Measurements from ENCODE around the gene HHAT. TPM values are rescaled to one million over a fixed set of nuclear protein-coding genes. Genes with fewer than 3 reads are reported as not detected.

HHAT gene
- polyA plus RNA-seq, 1 donor (not counting 4 experiments of a cell fraction or from before 2014, with no cell fraction given) = 3.8 TPM

DNA sequence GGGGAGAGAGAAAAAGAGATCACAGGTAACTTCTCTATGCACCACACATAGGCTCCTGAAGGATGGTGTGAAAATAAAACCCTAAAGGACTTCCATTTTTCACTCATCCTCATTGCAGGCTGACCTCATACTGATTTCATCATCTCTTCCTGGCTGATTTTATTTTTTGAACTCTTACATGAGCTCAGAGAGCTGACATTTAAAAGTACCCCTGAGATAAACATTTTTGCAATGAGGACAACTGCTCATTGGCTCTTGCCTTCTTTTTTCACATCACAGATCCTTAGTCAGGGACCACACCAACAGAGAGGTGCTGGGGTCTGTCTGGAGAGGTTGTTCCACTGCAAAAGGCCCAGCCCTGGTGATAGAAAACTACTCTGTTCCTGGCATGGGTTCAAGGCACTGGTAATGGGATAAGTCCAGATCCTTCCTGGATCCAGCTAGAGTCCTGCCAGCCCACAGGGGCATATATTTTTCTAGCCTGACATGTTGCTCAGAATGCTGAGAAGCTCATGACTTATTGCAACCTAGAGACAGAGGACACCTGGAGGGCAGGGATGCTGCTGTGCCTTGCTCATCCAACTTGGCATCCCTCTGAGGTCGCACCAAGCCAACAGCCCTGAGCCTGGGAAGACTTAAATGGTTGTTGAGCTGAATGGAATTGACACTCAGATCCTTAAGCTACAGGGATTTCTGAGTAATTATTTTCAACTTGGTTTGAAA is 360.0 kb downstream of the HHAT start:
- H4K20me1 ChIP-seq (ENCODE audit: control insufficient read depth, extremely low read depth, insufficient read depth, low read length) = no peaks in the 10 kb centered on the region
- no peak for FAIRE-seq
- dilution Hi-C loops (cut with MboI; ENCODE audit: extremely low pct_ligation_motif_present, low sequenced_read_pairs) = no loop called here

DNA sequence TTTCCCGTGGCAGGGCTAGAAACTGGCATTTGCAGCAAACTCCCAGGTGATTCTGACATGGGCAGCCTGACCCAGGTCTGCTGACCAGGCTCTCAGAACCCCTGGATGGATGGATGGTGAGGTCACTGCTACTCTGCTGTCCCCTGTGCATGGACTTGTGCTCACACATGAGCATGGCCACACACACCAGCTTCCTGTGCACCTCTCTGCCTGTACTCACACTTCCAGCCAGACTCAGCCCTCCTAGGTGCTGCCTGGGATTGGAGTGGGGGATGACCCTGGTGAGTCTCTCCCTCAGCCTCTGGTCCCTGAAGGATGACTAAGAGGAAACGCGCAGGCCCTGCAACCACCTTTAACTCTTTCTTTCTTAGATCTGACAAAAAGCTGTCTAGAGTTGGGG is 361.1 kb downstream of the HHAT start:
- no peak for FAIRE-seq
- dilution Hi-C loops (cut with MboI; ENCODE audit: extremely low pct_ligation_motif_present, low sequenced_read_pairs) = no loop called here

More for the DNA sequence above, 360.0 kb downstream of the HHAT start:
- no peaks in the 10 kb centered on the region for H3K27me3 ChIP-seq (ENCODE audit: control insufficient read depth, extremely low read depth, insufficient read depth, low read length)
- no peak overlapping the region for H2AFZ ChIP-seq (ENCODE audit: control insufficient read depth, low read length)
- no peaks in the 10 kb centered on the region for H3K9me1 ChIP-seq (ENCODE audit: control insufficient read depth, extremely low read depth, insufficient read depth, low read length)
- no peak for DNase-seq (ENCODE audit: low read depth, low spot score)
- H3K4me2 ChIP-seq (ENCODE audit: control insufficient read depth, extremely low read depth, insufficient read depth, low read depth, low read length) = no peak overlapping the region
- no peaks in the 10 kb centered on the region for H3K9me3 ChIP-seq (ENCODE audit: control insufficient read depth, low read depth, low read length)
- H3K79me2 ChIP-seq (ENCODE audit: control insufficient read depth, insufficient read depth, low read length) = no peaks in the 10 kb centered on the region
- no peak overlapping the region for H3K27ac ChIP-seq (ENCODE audit: control insufficient read depth, insufficient read depth, low read length)
- no peaks in the 10 kb centered on the region for H3K36me3 ChIP-seq (ENCODE audit: control insufficient read depth in 2 of 2, extremely low read depth in 1 of 2, insufficient read depth in 2 of 2, low read length in 2 of 2)
- no peak overlapping the region for H3K4me3 ChIP-seq (ENCODE audit: control insufficient read depth in 2 of 3, extremely low read depth in 1 of 3, insufficient read depth in 2 of 3, low read depth in 1 of 3, low read length in 3 of 3)
- no peaks in the 10 kb centered on the region for H3K4me1 ChIP-seq (ENCODE audit: control insufficient read depth, extremely low read depth, insufficient read depth, low read length)
- no peak for TF ChIP-seq EZH2 (IDR thresholded peaks at IDR 0.05; ENCODE audit: low read length)
- TF ChIP-seq, protein P1, sequence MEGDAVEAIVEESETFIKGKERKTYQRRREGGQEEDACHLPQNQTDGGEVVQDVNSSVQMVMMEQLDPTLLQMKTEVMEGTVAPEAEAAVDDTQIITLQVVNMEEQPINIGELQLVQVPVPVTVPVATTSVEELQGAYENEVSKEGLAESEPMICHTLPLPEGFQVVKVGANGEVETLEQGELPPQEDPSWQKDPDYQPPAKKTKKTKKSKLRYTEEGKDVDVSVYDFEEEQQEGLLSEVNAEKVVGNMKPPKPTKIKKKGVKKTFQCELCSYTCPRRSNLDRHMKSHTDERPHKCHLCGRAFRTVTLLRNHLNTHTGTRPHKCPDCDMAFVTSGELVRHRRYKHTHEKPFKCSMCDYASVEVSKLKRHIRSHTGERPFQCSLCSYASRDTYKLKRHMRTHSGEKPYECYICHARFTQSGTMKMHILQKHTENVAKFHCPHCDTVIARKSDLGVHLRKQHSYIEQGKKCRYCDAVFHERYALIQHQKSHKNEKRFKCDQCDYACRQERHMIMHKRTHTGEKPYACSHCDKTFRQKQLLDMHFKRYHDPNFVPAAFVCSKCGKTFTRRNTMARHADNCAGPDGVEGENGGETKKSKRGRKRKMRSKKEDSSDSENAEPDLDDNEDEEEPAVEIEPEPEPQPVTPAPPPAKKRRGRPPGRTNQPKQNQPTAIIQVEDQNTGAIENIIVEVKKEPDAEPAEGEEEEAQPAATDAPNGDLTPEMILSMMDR (optimal IDR thresholded peaks at IDR 0.05 in 1 of 3, IDR thresholded peaks at IDR 0.05 in 1 of 3, conservative IDR thresholded peaks at IDR 0.05 in 1 of 3; ENCODE audit: extremely low read depth in 1 of 3, insufficient read depth in 2 of 3, low read length in 3 of 3) = no peak
- H3K9ac ChIP-seq (ENCODE audit: control insufficient read depth, extremely low read depth, insufficient read depth, low read length) = no peak overlapping the region

More for the DNA sequence above, 361.1 kb downstream of the HHAT start:
- Histone ChIP-seq H3K9ac (ENCODE audit: control insufficient read depth, extremely low read depth, insufficient read depth, low read length) (no peak overlapping the region), H3K4me1 (ENCODE audit: control insufficient read depth, extremely low read depth, insufficient read depth, low read length) (no peaks in the 10 kb centered on the region), H4K20me1 (ENCODE audit: control insufficient read depth, extremely low read depth, insufficient read depth, low read length) (no peaks in the 10 kb centered on the region), H3K4me2 (ENCODE audit: control insufficient read depth, extremely low read depth, insufficient read depth, low read depth, low read length) (no peak overlapping the region), H3K9me3 (ENCODE audit: control insufficient read depth, low read depth, low read length) (no peaks in the 10 kb centered on the region), H3K36me3 (ENCODE audit: control insufficient read depth in 2 of 2, extremely low read depth in 1 of 2, insufficient read depth in 2 of 2, low read length in 2 of 2) (no peaks in the 10 kb centered on the region), H3K27ac (ENCODE audit: control insufficient read depth, insufficient read depth, low read length) (no peak overlapping the region), H3K27me3 (ENCODE audit: control insufficient read depth, extremely low read depth, insufficient read depth, low read length) (no peaks in the 10 kb centered on the region), H2AFZ (ENCODE audit: control insufficient read depth, low read length) (no peak overlapping the region), H3K4me3 (ENCODE audit: control insufficient read depth in 2 of 3, extremely low read depth in 1 of 3, insufficient read depth in 2 of 3, low read depth in 1 of 3, low read length in 3 of 3) (no peak overlapping the region), H3K9me1 (ENCODE audit: control insufficient read depth, extremely low read depth, insufficient read depth, low read length) (no peaks in the 10 kb centered on the region), H3K79me2 (ENCODE audit: control insufficient read depth, insufficient read depth, low read length) (no peaks in the 10 kb centered on the region)
- TF ChIP-seq EZH2 (IDR thresholded peaks at IDR 0.05; ENCODE audit: low read length) = no peak
- TF ChIP-seq, protein P1 (optimal IDR thresholded peaks at IDR 0.05 in 1 of 3, IDR thresholded peaks at IDR 0.05 in 1 of 3, conservative IDR thresholded peaks at IDR 0.05 in 1 of 3; ENCODE audit: extremely low read depth in 1 of 3, insufficient read depth in 2 of 3, low read length in 3 of 3) = no peak
- DNase-seq (ENCODE audit: low read depth, low spot score) = no peak
